GM12891 (cell line): ENCODE data around the gene RAB3A.

Experiments
- DNase-seq: peaks from one replicate; pipeline ENCODE4 v3.0.0; 2011; ENCODE audit warnings: low spot score; ENCODE audit not compliant: insufficient read length
- FAIRE-seq: peaks from 2 replicates; lab custom pipeline; 2011; peaks lifted over from hg19 to GRCh38; lab: Jason Lieb, UNC
- PAX5 ChIP-seq: IDR thresholded peaks from 2 replicates; pipeline ENCODE4 v1.6.1; 2011; ENCODE audit warnings: low read length, moderate library complexity, mild to moderate bottlenecking; ENCODE audit not compliant: insufficient read depth, severe bottlenecking
- POLR2A ChIP-seq: IDR thresholded peaks from 2 replicates; pipeline ENCODE4 v1.6.1; 2011; ENCODE audit warnings: low read depth, low read length, control low read depth
- POLR2AphosphoS5 ChIP-seq: IDR thresholded peaks from 2 replicates; pipeline ENCODE4 v1.6.1; 2011; ENCODE audit warnings: low read depth, low read length, control low read depth
- POU2F2 ChIP-seq: IDR thresholded peaks from 2 replicates; pipeline ENCODE4 v1.6.1; 2011; ENCODE audit warnings: low read depth, mild to moderate bottlenecking, control low read depth, low read length, moderate library complexity
- SPI1 ChIP-seq: IDR thresholded peaks from 2 replicates; pipeline ENCODE4 v1.6.1; 2011; ENCODE audit warnings: low read depth, low read length, control low read depth
- TAF1 ChIP-seq: IDR thresholded peaks from 2 replicates; pipeline ENCODE4 v1.6.1; 2011; ENCODE audit warnings: low read depth, low read length, control low read depth

RAB3A gene

GRCh38 chr19:18152817-18153555, 50.9 kb downstream of the RAB3A start, which contains the start of gene PIK3R2:
PIK3R2 (plus strand) TSS chr19:18153163; CDS start chr19:18155880, 2,717 bp downstream.
- TF ChIP-seq PAX5 (peak; percentile 77), TAF1 (0 out of 2 replicates have a peak, but pooled peaks have one; percentile 15), POU2F2 (no peak), POLR2A (no peak), POLR2AphosphoS5 (no peak)
- DNase-seq, result peak; percentile 98
- FAIRE-seq, result peak; percentile 100

- TF ChIP-seq PAX5 (no peak), POU2F2 (peak; percentile 91), POLR2A (peak; percentile 58), POLR2AphosphoS5 (no peak), SPI1 (peak; percentile 98), TAF1 (peak; percentile 42; the same call in 1 of the 2 replicates)
- DNase-seq, result peak; percentile 99
- FAIRE-seq, result no peak
Measured at GRCh38 chr19:18152442-18152816, 51.4 kb downstream of the RAB3A start.

- TF ChIP-seq POU2F2, result no peak
- TF ChIP-seq POLR2AphosphoS5, result no peak; the same call in 1 of the 2 replicates
- TF ChIP-seq TAF1, result no peak
- DNase-seq (no peak), FAIRE-seq (peak; percentile 80)
Measured at GRCh38 chr19:18150776-18151624, 52.8 kb downstream of the RAB3A start.

GRCh38 chr19:18149596-18149975, 54.3 kb downstream of the RAB3A start:
- FAIRE-seq (no peak), DNase-seq (no peak)

GRCh38 chr19:18147396-18147795, 56.4 kb downstream of the RAB3A start:
- DNase-seq (no peak), FAIRE-seq (no peak)
- TF ChIP-seq PAX5 (no peak), TAF1 (no peak), SPI1 (no peak), POU2F2 (no peak), POLR2A (no peak), POLR2AphosphoS5 (no peak)

More at GRCh38 chr19:18149596-18149975, 54.3 kb downstream of the RAB3A start:
- no peak for TF ChIP-seq POLR2A
- TF ChIP-seq TAF1, result no peak
- TF ChIP-seq SPI1, result no peak
- no peak for TF ChIP-seq PAX5
- no peak for TF ChIP-seq POU2F2
- no peak for TF ChIP-seq POLR2AphosphoS5
